ENCODE results near the gene CYP4F22.

The CYP4F22 gene

DNA sequence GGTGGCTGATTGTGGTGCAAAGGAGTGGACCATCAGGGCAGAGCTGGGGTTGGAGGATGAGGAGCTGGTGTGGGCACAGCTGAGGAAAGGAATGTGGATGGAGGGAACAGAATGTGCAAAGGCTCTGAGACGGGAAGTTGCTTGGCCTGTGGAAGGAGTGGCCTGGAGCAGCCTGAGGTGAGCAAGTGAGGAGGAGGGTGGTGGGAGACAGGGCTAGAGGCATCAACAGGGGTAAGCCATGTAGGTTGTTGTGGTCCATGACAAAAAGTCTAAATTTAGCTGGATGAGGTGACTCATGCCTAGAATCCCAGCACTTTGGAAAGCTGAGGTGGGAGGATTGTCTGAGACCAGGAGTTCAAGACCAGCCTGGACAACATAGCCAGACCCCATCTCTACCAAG lies 9.5 kb downstream of the CYP4F22 start:
- no peak for TF ChIP-seq CTCF (IDR thresholded peaks at IDR 0.05; ENCODE audit: low read depth, low read length)
- no peak for DNase-seq (ENCODE audit: extremely low read depth, low read depth)

DNA sequence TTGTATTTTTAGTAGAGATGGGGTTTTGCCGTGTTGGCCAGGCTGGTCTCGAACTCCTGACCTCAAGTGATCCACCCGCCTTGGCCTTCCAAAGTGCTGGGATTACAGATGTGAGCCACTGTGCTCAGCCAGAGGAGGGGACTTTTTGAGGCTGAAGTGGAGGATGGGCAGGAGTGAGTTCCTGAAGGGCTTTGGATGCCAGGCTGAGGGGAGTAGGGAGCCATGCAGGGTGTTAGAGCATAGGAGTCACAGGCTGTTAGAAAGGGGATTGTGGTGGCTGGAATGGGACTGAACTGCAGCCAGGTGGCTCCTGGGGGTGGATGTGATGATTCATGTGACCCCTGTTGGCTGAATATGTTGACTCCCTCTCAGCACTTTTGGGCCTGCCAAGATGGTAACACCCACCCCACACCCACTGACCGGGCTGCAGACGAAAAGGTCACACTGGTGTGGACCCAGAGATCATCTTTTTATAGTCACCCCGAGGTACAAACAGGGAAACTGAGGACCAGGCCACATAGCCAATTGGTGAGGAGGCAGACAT lies 11.2 kb downstream of the CYP4F22 start:
- no peak for DNase-seq (ENCODE audit: extremely low read depth, low read depth)
- no peak for TF ChIP-seq CTCF (IDR thresholded peaks at IDR 0.05; ENCODE audit: low read depth, low read length)

DNA sequence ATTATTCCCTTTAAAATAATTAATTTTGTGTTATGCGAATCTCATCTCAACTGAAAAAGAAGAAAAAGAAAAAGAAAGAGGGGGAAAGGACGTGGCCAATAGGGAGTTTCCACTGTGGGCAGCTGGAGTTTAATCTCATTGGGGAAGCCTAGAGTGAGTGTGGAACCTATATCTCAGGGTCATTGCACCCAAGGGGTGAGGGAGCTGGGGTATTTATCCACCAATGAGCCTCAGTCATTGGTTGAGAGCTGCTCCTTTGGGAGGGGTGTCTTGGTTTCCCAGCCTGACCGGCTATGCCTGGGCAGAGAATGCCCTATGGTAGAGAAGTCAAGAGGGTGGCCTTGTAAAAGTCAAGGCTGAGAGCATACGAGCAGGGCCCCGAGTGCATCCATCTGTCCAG lies 16.5 kb downstream of the CYP4F22 start:
- DNase-seq (ENCODE audit: extremely low read depth, low read depth) = no peak
- no peak for TF ChIP-seq CTCF (IDR thresholded peaks at IDR 0.05; ENCODE audit: low read depth, low read length)

DNA sequence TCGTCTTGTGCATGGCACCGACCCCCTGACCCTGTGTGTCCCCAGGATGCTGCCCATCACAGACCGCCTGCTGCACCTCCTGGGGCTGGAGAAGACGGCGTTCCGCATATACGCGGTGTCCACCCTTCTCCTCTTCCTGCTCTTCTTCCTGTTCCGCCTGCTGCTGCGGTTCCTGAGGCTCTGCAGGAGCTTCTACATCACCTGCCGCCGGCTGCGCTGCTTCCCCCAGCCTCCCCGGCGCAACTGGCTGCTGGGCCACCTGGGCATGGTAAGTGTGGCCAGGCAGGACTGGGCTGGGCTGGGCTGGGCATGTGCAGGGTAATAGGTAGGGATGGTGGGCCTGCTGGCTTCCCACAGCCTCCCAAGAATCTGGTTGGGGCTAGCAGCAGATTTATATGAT lies 17.0 kb downstream of the CYP4F22 start:
- TF ChIP-seq CTCF (IDR thresholded peaks at IDR 0.05; ENCODE audit: low read depth, low read length) = no peak
- DNase-seq (ENCODE audit: extremely low read depth, low read depth) = no peak

DNA sequence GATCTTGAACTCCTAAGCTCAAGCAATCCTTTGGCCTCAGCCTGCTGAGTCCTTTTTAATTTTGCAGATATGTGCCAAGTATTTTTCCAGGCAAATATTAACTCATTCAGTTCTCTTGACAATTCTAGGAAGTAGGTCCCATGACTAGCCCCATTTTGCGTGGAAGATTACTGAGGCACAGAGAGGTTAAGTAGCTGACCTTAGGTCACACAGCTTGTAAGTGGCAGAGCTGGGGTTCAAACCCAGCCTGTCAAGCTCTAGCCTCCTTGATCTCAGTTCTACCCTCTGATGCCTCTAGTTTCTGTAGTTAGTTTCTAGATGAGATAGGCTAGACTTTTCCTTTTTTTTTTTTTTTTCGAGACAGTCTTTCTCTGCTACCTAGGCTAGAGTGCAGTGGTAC lies 18.1 kb downstream of the CYP4F22 start:
- DNase-seq (ENCODE audit: extremely low read depth, low read depth) = no peak
- TF ChIP-seq CTCF (IDR thresholded peaks at IDR 0.05; ENCODE audit: low read depth, low read length) = no peak

GRCh38 chr19:15527705-15528104 lies 19.4 kb downstream of the CYP4F22 start:
- no peak for DNase-seq (ENCODE audit: extremely low read depth, low read depth)
- no peak for TF ChIP-seq CTCF (IDR thresholded peaks at IDR 0.05; ENCODE audit: low read depth, low read length)

DNA sequence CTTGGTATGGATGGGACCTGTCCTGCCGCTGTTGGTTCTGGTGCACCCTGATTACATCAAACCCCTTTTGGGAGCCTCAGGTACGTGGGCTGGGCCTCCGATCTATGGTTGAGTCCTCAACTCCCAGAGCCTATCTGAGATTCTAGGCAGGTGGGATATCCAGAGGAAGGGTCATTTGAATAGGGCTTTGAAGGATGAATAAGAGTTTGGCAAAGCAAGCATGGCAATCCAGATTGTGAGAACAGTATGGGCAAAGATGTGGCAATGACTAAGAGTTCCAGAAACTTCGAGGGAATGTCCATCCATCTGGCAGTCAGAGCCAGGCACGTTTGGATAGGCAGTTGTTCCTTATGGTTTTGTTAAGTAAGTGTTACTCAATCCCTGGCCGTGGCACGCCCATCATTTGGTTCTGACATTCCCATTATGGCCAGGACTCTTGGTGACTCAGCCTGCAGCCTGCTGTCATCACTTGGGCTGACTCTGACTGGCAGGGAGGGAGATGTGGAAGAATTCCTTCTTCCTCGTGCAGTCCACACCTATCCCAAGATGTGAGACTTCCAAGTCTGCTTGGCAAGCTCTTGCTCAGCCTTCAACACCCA lies 21.5 kb downstream of the CYP4F22 start:
- no peak for DNase-seq (ENCODE audit: extremely low read depth, low read depth)
- no peak for TF ChIP-seq CTCF (IDR thresholded peaks at IDR 0.05; ENCODE audit: low read depth, low read length)
